ENCODE data around the gene IL2RA. TPM values are rescaled to one million over a fixed set of nuclear protein-coding genes. Genes with fewer than 3 reads are reported as not detected.

The IL2RA gene
- total and polyA plus RNA-seq, 12 donors = 0.14 to 57.9 (median 3.1) TPM; not detected in 1

GRCh38 chr10:6025683-6026255 is 36.4 kb downstream of the IL2RA start:
- DNase-seq = no peak
- Histone ChIP-seq H3K36me3 (replicated peaks in 1 of 2) (no peaks in the 10 kb centered on the region), H3K4me1 (replicated peaks in 1 of 2) (no peaks in the 10 kb centered on the region), H3K27ac (no peak overlapping the region), H3K27me3 (no peaks in the 10 kb centered on the region), H3K4me3 (no peak overlapping the region), H3K9me3 (replicated peaks in 1 of 3) (peaks cover 0 to under 1% (median 0%) of the 10 kb centered on the region in 3 donors)
- intact Hi-C loops (cut with DNase I) = no loop called here
- TF ChIP-seq CTCF (IDR thresholded peaks at IDR 0.05) (no peak), POLR2A (IDR thresholded peaks at IDR 0.05) (no peak)
- WGBS, 4 donors = 79 to 89% (median 87%) methylated on average over 6 of the region's 6 CpGs

GRCh38 chr10:6024334-6024682 is 37.9 kb downstream of the IL2RA start:
- WGBS, 4 donors = 79 to 85% (median 83%) methylated on average over 8 to 10 of the region's 10 CpGs
- Histone ChIP-seq H3K27ac (no peak overlapping the region), H3K36me3 (replicated peaks in 1 of 2) (no peaks in the 10 kb centered on the region), H3K4me3 (no peak overlapping the region), H3K27me3 (no peaks in the 10 kb centered on the region), H3K4me1 (replicated peaks in 1 of 2) (no peaks in the 10 kb centered on the region), H3K9me3 (replicated peaks in 1 of 3) (no peaks in the 10 kb centered on the region)
- DNase-seq = no peak
- intact Hi-C loops (cut with DNase I) = no loop called here
- no peak for TF ChIP-seq CTCF (IDR thresholded peaks at IDR 0.05)
- no peak for TF ChIP-seq POLR2A (IDR thresholded peaks at IDR 0.05)

GRCh38 chr10:6023661-6024333 is 38.4 kb downstream of the IL2RA start:
- H3K9me3 ChIP-seq (replicated peaks in 1 of 3) = no peaks in the 10 kb centered on the region
- H3K27ac ChIP-seq = no peak overlapping the region
- DNase-seq = no peak
- no peaks in the 10 kb centered on the region for H3K27me3 ChIP-seq
- 76 to 79% (median 78%) methylated on average over 11 to 12 of the region's 12 CpGs for WGBS, 4 donors
- no peaks in the 10 kb centered on the region for H3K4me1 ChIP-seq (replicated peaks in 1 of 2)
- intact Hi-C loops (cut with DNase I) = no loop called here
- no peak overlapping the region for H3K4me3 ChIP-seq
- H3K36me3 ChIP-seq (replicated peaks in 1 of 2) = no peaks in the 10 kb centered on the region
- TF ChIP-seq POLR2A (IDR thresholded peaks at IDR 0.05) (no peak), CTCF (IDR thresholded peaks at IDR 0.05) (no peak)

- Histone ChIP-seq H3K4me3 (no peak overlapping the region), H3K9me3 (replicated peaks in 1 of 3) (no peaks in the 10 kb centered on the region), H3K36me3 (replicated peaks in 1 of 2) (no peaks in the 10 kb centered on the region), H3K27ac (peak overlapping the region in 1 of 5 donors; percentile 37), H3K4me1 (replicated peaks in 1 of 2) (no peaks in the 10 kb centered on the region), H3K27me3 (no peaks in the 10 kb centered on the region)
- intact Hi-C loops (cut with DNase I) = no loop called here
- DNase-seq = no peak
- TF ChIP-seq POLR2A (IDR thresholded peaks at IDR 0.05) = no peak
- TF ChIP-seq CTCF (IDR thresholded peaks at IDR 0.05) = no peak
- 39 to 64% (median 55%) methylated on average over 3 of the region's 3 CpGs for WGBS, 4 donors
These were observed 39.5 kb downstream of the IL2RA start for GRCh38 chr10:6022660-6023059.
